Endothelial cell of umbilical vein (primary cell): Measurements from ENCODE around the gene THUMPD2.

ENCODE experiments used
- EZH2 ChIP-seq: IDR thresholded peaks from 2 replicates; pipeline ENCODE4 v1.6.1; 2012; ENCODE audit warnings: borderline replicate concordance, low read depth, mild to moderate bottlenecking, moderate library complexity, low read length, inconsistent platforms; ENCODE audit not compliant: severe bottlenecking
- GATA2 ChIP-seq: IDR thresholded peaks from 2 replicates; pipeline ENCODE4 v1.7.0; 2011; ENCODE audit warnings: low read depth, mild to moderate bottlenecking, moderate library complexity, mixed read lengths, low read length; ENCODE audit not compliant: insufficient read length, insufficient read depth
- POLR2A ChIP-seq: IDR thresholded peaks from 2 replicates; pipeline ENCODE4 v1.6.1; 2012; ENCODE audit warnings: low read depth, mild to moderate bottlenecking, control low read depth, low read length
- POLR2AphosphoS5 ChIP-seq: IDR thresholded peaks from 2 replicates; pipeline ENCODE4 v1.6.1; 2012; ENCODE audit warnings: low read depth, mild to moderate bottlenecking, control low read depth, low read length, moderate library complexity; ENCODE audit not compliant: insufficient read depth
- TF ChIP-seq, protein P1 (sequence below), 2 donors: IDR thresholded peaks; 1 replicate in 1 of 2; 2 replicates in 1 of 2; pipeline ENCODE4 v1.5.1; 2011; ENCODE audit warnings: low read length in 2 of 2, mild to moderate bottlenecking in 2 of 2, moderate library complexity in 2 of 2, control low read depth in 1 of 2, inconsistent platforms in 1 of 2, low read depth in 1 of 2; ENCODE audit not compliant: insufficient read depth in 1 of 2; ENCODE audit errors: extremely low read depth in 1 of 2

DNA sequence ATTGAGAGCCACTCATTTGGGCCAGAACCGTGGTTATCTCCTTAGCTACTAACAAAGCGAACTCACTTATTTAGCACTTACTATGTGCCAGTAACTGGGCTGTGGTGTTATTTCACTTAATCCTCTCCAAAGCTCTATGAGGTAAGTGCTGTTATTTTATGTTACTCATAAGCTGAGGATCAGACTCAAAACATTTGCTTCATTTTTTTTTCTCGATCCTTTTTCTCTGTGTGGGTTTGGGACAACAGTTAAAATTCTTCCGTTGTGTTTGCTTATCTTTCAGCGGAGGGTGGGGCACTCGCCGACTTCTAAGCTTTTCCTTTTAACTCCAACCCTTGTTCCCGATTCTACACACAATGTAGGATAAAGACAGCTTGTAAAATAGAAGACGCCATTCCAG is 60.6 kb downstream of the THUMPD2 start:
- TF ChIP-seq POLR2AphosphoS5 (no peak), POLR2A (no peak), EZH2 (no peak), GATA2 (no peak)
- TF ChIP-seq, protein P1, sequence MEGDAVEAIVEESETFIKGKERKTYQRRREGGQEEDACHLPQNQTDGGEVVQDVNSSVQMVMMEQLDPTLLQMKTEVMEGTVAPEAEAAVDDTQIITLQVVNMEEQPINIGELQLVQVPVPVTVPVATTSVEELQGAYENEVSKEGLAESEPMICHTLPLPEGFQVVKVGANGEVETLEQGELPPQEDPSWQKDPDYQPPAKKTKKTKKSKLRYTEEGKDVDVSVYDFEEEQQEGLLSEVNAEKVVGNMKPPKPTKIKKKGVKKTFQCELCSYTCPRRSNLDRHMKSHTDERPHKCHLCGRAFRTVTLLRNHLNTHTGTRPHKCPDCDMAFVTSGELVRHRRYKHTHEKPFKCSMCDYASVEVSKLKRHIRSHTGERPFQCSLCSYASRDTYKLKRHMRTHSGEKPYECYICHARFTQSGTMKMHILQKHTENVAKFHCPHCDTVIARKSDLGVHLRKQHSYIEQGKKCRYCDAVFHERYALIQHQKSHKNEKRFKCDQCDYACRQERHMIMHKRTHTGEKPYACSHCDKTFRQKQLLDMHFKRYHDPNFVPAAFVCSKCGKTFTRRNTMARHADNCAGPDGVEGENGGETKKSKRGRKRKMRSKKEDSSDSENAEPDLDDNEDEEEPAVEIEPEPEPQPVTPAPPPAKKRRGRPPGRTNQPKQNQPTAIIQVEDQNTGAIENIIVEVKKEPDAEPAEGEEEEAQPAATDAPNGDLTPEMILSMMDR (IDR thresholded peaks at IDR 0.05; ENCODE audit: extremely low read depth in 1 of 2, insufficient read depth in 1 of 2, low read depth in 1 of 2, low read length in 2 of 2), result no peak
